Liver (tissue), 3 donors: ENCODE results near the gene MRTFB.

ENCODE experiments used
- CTCF ChIP-seq: fragments of 150-350 bp; IDR thresholded peaks from 2 replicates; pipeline ENCODE4 v1.5.1; 2017; ENCODE audit warnings: improper control_type of control experiment, low read depth, low read length; ENCODE audit not compliant: missing input control
- EGR1 ChIP-seq, 2 donors: IDR thresholded peaks; 2 replicates each; pipeline ENCODE4 v1.6.1; 2016 to 2018; ENCODE audit warnings: antibody characterized with exemption in 2 of 2, low read depth in 2 of 2
- GABPA ChIP-seq, 2 donors: IDR thresholded peaks in 1 of 2; conservative IDR thresholded peaks in 1 of 2; 2 replicates each; pipeline ENCODE4 v1.6.1; 2016; ENCODE audit warnings: antibody characterized with exemption in 2 of 2, mild to moderate bottlenecking in 1 of 2, moderate library complexity in 1 of 2
- JUND ChIP-seq, 2 donors: IDR thresholded peaks; 2 replicates each; pipeline ENCODE4 v1.6.1; 2016; ENCODE audit warnings: antibody characterized with exemption in 2 of 2
- TAF1 ChIP-seq: conservative IDR thresholded peaks from 2 replicates; pipeline ENCODE4 v1.6.1; 2016; ENCODE audit warnings: antibody characterized with exemption, mild to moderate bottlenecking
- TF ChIP-seq, protein P1 (sequence below): IDR thresholded peaks from 2 replicates; pipeline ENCODE4 v1.6.1; 2016; ENCODE audit warnings: antibody characterized with exemption
- TF ChIP-seq, protein P2 (sequence below): IDR thresholded peaks from 2 replicates; pipeline ENCODE4 v1.6.1; 2016; ENCODE audit warnings: antibody characterized with exemption, mild to moderate bottlenecking
- donor health status: healthy.
- donor health status: healthy.

DNA sequence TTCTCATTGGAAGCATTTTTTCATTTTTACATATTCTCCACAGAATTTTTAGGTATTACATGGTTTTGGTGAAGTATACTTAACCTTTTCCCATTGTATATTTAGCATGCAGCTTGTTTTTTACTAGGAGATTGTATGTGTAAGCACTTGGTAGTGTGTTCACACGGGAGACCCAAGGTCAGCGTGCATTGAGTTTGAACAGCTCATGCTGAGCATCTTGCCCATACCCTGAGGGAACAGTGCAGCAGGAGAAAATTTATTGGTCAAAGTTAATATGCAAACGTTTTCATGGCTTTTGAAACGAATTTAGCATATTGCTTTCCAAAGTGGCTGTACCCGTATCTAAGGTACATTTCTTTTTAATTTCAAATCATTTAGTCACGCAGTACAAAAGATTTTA lies 168.7 kb downstream of the MRTFB start:
- TF ChIP-seq JUND (IDR thresholded peaks at IDR 0.05) (no peak), TAF1 (no peak), EGR1 (IDR thresholded peaks at IDR 0.05; ENCODE audit: low read depth in 2 of 2) (no peak), GABPA (IDR thresholded peaks at IDR 0.05 in 1 of 2, conservative IDR thresholded peaks at IDR 0.05 in 1 of 2) (no peak), CTCF (no peak)
- TF ChIP-seq, protein P1, sequence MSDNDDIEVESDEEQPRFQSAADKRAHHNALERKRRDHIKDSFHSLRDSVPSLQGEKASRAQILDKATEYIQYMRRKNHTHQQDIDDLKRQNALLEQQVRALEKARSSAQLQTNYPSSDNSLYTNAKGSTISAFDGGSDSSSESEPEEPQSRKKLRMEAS = no peak
- TF ChIP-seq, protein P2, sequence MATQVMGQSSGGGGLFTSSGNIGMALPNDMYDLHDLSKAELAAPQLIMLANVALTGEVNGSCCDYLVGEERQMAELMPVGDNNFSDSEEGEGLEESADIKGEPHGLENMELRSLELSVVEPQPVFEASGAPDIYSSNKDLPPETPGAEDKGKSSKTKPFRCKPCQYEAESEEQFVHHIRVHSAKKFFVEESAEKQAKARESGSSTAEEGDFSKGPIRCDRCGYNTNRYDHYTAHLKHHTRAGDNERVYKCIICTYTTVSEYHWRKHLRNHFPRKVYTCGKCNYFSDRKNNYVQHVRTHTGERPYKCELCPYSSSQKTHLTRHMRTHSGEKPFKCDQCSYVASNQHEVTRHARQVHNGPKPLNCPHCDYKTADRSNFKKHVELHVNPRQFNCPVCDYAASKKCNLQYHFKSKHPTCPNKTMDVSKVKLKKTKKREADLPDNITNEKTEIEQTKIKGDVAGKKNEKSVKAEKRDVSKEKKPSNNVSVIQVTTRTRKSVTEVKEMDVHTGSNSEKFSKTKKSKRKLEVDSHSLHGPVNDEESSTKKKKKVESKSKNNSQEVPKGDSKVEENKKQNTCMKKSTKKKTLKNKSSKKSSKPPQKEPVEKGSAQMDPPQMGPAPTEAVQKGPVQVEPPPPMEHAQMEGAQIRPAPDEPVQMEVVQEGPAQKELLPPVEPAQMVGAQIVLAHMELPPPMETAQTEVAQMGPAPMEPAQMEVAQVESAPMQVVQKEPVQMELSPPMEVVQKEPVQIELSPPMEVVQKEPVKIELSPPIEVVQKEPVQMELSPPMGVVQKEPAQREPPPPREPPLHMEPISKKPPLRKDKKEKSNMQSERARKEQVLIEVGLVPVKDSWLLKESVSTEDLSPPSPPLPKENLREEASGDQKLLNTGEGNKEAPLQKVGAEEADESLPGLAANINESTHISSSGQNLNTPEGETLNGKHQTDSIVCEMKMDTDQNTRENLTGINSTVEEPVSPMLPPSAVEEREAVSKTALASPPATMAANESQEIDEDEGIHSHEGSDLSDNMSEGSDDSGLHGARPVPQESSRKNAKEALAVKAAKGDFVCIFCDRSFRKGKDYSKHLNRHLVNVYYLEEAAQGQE = no peak
